Panc1 (cell line): ENCODE results near the gene ACTL7A.

Experiments
- CTCF ChIP-seq: fragments of 450-650 bp; IDR thresholded peaks from 2 replicates; pipeline ENCODE4 v1.5.1; 2017; ENCODE audit warnings: mild to moderate bottlenecking
- POLR2AphosphoS5 ChIP-seq: IDR thresholded peaks from 2 replicates; pipeline ENCODE4 v1.6.1; 2012; ENCODE audit warnings: mild to moderate bottlenecking, low read depth, low read length, moderate library complexity

DNA sequence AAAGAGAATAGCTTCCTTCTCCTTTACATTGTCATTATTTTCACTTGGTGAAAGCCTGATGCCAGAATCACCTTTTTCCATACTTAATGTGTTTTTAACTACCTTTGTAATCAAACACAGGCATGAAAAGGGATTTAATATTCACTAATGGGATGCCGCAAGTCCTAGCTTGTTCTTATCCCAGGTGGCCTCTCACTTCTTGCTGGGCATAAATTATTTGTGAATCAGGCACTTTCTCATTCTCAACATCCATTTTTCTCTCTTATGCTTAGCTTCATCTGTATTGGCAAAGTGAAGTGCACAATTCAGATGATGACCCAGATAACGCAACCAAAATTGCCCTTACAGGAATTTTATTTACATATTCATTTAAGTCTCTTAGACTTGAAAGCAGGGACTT is 17.2 kb upstream of the ACTL7A start:
- TF ChIP-seq CTCF (no peak), POLR2AphosphoS5 (no peak)
